ENCODE results near the gene NFIB.

The NFIB gene

DNA sequence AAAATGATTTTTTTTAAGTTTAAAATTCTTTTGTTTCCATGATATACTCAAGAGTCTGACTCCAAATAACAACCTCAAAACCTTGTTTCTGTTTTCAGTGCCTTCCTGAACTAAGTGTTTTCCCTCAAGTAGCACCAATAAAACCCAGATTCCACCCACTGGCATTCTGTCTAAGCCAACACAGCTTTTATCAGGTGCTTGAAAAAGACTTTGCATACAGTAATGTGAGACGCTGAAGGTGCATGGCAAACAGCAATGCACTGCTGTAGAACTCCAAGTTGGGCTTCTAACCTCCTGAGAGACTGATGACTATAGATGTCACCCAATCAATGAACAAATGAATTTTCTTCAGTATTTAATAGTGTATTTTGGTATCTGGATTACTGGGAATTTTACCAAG is 95.7 kb downstream of the NFIB start:
- DNase-seq (ENCODE audit: low read depth, low spot score): no peak

GRCh38 chr9:14216612-14217194 is 97.2 kb downstream of the NFIB start:
- DNase-seq (ENCODE audit: low read depth, low spot score): no peak

GRCh38 chr9:14215614-14216013 is 98.3 kb downstream of the NFIB start:
- no peak for DNase-seq (ENCODE audit: low read depth, low spot score)

DNA sequence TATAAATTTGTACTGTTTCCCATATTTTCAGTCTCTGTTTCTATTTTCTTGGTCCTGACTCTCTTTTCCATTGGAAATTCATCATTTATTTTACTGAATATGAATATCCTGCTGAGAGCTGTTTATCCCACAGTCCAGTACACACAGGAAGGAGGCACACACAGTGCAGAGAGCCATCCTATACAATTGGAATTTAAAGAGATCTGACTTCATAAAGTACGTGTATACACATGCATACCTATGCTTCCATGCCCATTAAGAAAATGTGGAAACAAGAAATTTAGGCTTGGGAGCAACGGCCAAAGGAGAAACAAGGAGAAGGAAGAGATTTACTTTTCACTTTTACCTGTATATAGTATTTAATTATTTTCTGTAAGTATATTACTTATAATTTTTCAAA is 99.2 kb downstream of the NFIB start:
- no peak for DNase-seq (ENCODE audit: low read depth, low spot score)

GRCh38 chr9:14214065-14214684 is 99.8 kb downstream of the NFIB start:
- DNase-seq (ENCODE audit: low read depth, low spot score): no peak

DNA sequence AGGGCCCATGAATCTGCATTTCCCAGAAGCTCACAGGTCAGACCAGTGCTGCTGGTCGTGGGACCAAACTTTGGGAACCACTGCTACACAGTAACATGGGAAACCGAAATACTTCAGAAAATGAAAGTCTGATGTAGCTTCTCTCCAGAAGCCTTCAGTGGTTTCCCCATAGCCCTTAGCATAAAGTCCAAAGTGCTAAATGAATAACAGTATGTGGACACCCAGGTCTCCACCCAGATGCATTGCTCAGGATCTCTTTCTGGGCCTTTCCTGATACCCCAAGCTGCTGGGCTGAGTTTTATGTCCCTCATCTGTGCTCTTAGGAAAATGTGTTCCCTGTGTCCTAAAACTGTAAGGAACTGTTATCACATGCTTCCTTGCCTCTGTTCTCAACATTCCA is 100.4 kb downstream of the NFIB start:
- DNase-seq (ENCODE audit: low read depth, low spot score): no peak

GRCh38 chr9:14212697-14213420 is 101.1 kb downstream of the NFIB start:
- no peak for DNase-seq (ENCODE audit: low read depth, low spot score)

DNA sequence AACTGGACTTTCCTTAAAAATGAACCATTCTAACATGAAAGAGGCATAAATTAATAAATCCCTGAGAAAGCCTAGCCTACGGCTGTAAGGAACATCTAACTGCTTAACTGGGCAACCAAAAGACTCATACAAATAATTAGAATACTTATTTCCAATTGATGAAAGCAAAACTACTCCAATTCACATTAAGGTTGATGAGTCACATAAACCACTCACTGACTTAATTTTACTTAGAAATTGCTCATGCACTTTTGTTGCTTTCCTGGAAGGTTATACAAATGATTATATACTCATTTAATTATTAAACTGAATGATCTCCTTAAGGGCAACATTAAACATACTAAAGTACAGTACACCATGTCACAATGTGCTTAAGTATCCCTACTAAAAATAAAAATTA is 101.9 kb downstream of the NFIB start:
- DNase-seq (ENCODE audit: low read depth, low spot score): no peak

DNA sequence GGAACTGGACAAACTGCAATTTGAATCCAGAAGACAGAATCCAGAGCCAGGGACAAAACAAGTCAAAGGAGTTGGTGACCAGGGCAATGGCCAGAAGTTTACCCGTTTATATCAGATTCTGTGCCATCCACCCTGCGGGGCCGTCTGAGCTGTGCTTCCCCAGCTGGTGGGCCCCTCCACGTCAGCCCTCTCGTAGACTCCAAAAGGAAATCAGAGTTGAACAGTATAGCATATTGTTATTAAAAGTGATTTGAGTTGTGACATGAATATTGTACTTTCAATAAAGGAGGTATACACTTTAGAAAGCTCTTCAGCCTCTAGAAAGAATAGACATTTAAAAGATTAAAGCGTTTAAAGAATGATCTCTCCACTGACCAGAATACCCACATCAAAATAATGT is 102.4 kb downstream of the NFIB start:
- DNase-seq (ENCODE audit: low read depth, low spot score): no peak

DNA sequence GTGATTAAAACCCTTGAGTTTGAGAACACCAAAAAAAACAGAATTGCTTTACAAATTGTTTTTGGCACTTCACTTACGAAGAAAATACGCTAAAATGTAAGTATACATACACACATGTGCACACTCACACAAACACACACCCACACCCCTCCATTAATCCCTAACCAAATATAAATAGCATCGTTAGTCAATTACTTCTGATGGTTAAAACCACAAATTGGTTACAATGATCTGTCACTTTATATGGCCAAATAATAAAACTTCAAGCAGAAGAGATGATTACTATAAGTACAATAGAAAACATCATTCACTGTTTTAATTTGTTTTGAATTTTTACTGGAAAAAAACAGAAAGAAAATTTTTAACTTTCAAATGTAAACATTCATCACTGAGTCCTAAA is 103.5 kb downstream of the NFIB start:
- no peak for DNase-seq (ENCODE audit: low read depth, low spot score)

GRCh38 chr9:14209399-14210345 is 104.3 kb downstream of the NFIB start:
- DNase-seq (ENCODE audit: low read depth, low spot score): no peak

DNA sequence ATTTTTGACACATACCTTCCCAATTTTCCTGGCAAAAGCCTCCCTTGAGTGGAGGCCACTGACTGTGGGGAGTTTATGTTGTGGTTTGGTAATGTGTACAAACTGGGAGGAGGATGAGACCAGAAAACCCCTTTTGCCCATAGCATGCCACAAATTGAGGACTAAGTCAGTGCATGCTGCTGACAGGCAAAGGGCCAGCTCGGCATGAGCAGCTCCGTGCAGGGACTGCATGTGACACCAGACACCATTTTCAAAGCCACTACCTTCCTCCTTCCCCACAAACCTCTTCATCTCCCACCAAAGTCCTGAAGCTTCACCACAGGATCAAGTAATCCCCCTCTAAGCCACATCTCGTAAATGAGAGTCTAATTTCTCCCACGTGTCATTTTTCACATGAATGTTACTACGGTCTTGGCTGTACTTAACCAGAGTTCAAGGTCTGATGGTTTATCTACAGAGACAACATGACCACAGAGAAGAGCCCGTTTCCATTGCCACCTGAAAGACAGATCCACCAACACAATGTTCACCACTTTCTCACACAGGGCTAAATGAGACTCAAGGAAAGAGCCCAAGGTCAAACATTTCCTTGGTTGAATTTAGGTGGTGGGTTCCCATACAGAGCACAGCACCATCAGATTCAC is 106.5 kb downstream of the NFIB start:
- no peak for DNase-seq (ENCODE audit: low read depth, low spot score)

DNA sequence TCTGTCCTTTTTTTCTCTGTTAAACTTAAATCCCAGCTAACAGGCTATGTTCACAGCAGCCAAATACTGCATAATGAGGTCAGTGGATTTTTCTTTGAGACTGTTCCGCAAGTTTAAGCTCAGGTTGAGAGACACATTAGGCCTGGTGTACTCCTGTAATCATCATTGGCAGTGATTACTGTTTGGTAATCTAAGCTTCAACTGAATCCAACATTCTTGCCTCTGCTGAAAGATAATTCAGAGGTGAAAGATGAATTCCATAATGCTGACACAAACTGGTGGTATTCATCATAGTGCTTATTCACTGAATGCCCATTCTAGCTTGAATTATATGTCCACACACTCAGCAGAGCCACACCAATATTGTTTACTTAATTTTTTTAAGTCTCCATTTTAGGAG is 108.5 kb downstream of the NFIB start:
- no peak for DNase-seq (ENCODE audit: low read depth, low spot score)

GRCh38 chr9:14203356-14204056 is 110.4 kb downstream of the NFIB start:
- no peak for DNase-seq (ENCODE audit: low read depth, low spot score)

DNA sequence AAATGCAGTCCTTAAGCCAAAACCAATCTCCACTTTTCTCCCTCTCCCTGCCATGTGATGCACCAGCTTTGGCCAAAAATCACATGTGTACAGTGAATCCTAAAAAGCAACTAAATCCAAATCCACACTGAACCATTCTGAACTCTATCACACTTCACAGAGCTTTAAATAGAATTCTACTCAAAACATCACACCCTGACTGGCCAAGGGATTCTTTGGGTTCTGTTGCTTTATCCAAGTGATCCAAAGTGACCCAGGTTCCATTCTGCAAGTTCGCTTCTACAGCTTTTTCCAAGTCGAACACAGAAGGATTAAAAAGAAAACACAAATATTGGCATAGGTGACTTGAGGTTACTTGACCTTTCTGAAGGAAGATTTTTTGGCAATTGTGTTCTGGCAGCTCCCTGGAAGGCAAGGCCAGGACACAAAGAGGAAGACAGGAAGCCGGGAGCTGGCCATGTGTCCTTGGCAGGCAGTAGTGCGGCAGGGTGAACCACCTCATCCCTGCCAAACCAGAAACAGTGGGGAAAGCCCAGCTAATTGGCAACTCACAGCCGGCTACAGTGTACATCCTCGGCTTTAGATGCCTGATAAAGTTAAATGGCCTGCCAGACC is 115.0 kb downstream of the NFIB start:
- DNase-seq (ENCODE audit: low read depth, low spot score): no peak

DNA sequence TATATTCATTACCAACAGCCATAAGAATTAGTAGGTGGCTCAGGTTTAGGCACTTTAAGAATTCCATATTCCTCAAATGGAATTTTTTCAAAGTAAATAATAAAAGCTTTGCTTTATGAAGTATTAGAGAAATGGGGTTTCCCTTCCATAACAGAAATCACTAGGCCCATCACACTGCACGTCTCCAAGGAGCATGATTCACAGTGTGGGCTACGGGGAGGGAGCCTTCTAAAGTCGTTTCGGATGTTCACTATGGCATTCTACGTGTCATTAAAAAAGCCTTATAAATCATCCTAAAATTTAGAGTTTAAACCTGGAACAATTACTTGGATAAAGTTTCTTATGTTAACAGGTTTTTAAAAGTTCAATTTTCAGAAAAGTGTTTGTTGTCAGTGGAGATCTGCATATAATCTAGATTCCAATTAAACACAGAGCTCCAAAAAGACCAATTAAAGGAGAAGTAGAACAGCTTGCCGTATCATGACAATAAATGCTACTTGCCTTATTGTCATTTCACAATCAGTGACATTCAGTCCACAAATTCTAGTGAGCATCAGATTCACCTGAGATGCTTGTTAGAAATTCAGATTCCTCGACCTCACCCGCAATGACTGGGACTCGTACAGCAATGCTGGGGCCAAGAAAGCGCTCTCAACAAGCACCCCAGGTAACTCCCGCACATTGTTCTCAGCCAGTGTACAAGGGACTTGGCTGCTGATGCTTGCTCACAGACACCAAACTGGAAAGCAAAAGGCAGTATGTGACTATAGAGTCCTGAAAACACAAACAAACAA is 115.7 kb downstream of the NFIB start:
- no peak for DNase-seq (ENCODE audit: low read depth, low spot score)

DNA sequence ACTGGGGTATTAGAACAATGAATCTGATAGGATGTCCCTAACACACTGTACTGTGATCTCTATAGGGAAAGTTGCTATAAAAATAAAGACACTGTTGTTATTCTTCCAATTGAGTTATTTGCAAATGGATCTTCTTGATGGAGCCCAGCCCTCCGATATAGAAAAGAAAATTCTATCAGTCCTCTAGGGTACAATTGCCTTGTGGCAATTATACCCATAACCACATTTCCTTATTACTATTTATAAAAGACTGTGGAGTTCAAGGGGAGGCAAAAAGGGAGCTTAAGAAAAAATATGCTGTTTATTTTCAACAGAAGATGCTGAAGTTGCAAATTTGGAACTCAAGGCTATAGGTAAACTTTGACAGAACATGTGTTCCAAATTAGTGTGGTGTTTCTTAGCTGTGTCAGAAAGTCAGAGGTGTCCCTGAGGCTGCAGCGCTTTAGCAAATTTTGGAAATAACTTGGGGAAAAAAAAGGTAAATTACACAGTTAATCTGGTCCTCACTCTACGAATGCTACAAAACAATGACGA is 116.5 kb downstream of the NFIB start:
- DNase-seq (ENCODE audit: low read depth, low spot score): no peak

- no peak for DNase-seq (ENCODE audit: low read depth, low spot score)
These were observed 120.5 kb downstream of the NFIB start for GRCh38 chr9:14193328-14193990.

DNA sequence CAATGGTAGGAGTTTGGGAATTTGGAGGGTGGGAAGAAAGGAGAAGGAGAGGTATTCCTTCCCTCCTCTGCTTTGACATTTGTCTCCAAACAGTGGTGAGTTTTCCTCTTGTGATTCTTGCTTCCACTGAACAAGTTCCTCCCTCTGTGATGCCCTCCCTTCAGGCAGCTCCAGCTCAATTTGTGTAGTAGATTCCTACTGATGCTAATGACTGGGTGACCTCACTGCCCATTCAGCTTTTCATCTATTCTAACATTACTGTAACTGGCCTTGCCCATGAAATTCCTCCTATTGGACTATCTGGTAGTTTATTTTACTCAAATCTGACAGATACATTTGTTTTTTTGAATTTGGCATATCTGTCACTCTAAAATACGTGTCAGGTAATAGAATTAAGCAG is 121.4 kb downstream of the NFIB start:
- DNase-seq (ENCODE audit: low read depth, low spot score): no peak

Measured in activated CD4-positive, CD25-positive, alpha-beta regulatory T cell treated with anti-CD3 and anti-CD28 coated beads, Interleukin-2, amount 50 U/mL, for 16 hours (primary cell).